GM08714 (cell line): ENCODE results near the gene MAPRE3.

Experiments
- H3K4me3 ChIP-seq: fragments of 200-500 bp; sonication (Bioruptor generic); 2 replicates; pipeline ENCODE4 v1.5.1; 2014; ENCODE audit warnings: mild to moderate bottlenecking, low read length, inconsistent platforms
- ZNF274 ChIP-seq: IDR thresholded peaks from 2 replicates; pipeline ENCODE4 v1.6.1; 2012; ENCODE audit warnings: mild to moderate bottlenecking, low read depth, low read length

Gene MAPRE3

DNA sequence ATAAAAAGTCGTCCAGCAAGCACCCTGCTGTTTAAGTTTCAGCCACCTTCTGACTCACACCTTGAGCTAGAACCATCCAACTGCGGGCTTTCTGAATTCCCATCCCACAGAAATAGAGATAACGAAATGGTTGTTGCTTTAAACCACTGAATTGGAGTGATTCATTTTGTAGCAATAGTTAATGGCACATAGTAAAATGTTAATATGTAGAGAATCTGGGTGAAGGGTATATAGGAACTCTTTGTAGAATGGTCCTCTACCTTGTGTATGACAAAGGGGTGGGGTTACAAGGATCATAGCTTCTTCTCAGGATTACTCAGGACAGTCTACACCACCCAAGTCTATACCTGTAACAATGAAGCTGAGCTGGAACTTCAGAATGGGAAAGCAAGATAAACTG lies 2.4 kb upstream of the MAPRE3 start:
- no peak overlapping the region for H3K4me3 ChIP-seq
- no peak for TF ChIP-seq ZNF274

- no peak overlapping the region for H3K4me3 ChIP-seq
- no peak for TF ChIP-seq ZNF274
These were observed 1.2 kb upstream of the MAPRE3 start for GRCh38 chr2:26969077-26969844.

- no peak overlapping the region; the same call in 1 of the 2 replicates for H3K4me3 ChIP-seq
- TF ChIP-seq ZNF274 = no peak
These were observed 641 bp downstream of the MAPRE3 start for GRCh38 chr2:26970928-26971627.

- H3K4me3 ChIP-seq = no peak overlapping the region
- no peak for TF ChIP-seq ZNF274
These were observed 1.7 kb downstream of the MAPRE3 start for GRCh38 chr2:26971911-26972786.

DNA sequence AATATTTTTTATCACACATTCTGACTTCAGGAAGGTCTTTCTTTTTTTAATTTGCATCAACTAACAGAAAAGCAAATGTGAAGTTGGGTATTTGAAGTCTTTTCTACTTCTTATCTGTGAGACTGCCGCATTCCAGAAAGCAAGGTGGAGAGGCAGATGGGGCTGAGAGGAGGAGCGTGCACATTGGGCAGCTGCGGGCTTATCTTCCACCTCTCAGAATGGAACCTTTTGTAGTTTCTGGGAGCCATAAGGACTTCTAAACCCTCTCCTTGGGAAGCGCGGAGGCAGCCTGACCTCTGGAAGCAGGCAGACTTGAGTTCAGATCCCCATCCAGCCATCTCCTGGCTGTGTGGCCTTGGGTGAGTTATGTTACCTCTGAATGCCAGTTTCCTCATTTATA lies 3.9 kb downstream of the MAPRE3 start:
- TF ChIP-seq ZNF274 = no peak
- H3K4me3 ChIP-seq = no peak overlapping the region

DNA sequence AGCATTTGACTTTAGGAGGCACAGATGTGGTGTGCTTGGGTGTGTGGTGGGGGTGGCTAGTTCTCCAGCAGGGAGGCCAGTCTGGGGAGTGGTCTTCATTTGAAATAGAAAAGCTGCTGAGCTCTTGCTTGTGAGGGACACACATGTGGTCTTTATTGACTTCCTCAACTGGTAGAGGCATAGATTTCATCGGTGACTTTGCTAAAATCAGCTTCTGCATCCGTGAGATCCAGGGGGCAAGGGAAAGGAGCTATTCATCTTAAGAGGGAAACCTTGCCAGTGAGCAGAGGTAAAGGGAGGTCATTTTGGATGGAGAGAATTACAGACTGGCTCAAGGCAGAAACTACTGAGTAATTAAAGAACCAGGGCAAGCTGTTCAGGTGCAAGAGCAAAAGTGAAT lies 4.7 kb downstream of the MAPRE3 start:
- H3K4me3 ChIP-seq = no peak overlapping the region
- TF ChIP-seq ZNF274 = no peak

- TF ChIP-seq ZNF274 = no peak
- no peak overlapping the region for H3K4me3 ChIP-seq
These were observed 5.2 kb downstream of the MAPRE3 start for GRCh38 chr2:26975656-26976055.

GRCh38 chr2:26976237-26976636 lies 5.8 kb downstream of the MAPRE3 start:
- TF ChIP-seq ZNF274 = no peak

GRCh38 chr2:26977012-26977411 lies 6.6 kb downstream of the MAPRE3 start:
- no peak overlapping the region for H3K4me3 ChIP-seq

More at GRCh38 chr2:26976237-26976636, 5.8 kb downstream of the MAPRE3 start:
- no peak overlapping the region for H3K4me3 ChIP-seq

DNA sequence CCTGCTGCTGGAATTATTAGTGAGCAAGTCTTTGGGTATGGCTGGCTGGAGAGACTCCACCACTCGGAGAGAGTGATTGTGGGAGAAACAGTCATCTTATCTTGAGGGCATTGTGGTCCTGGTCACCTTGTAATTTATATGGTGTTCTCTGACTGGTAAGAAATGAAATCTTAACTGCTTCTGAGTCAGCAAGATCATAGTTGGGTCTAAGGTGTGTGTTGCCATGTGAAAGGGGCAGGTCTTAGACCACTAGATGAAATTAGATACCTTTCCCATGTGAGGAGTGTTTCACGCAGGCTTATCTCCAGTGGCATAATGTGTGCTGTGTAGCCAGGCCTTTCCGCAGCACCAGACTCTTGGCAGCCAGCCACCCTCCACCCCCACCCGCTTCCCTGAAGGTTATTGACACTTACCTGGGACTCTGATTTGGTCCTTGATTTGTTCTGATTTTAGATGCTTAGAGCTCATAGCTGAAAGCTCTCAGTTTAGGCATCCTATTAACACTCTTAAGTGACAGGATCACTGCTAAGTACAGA lies 7.7 kb downstream of the MAPRE3 start:
- H3K4me3 ChIP-seq = no peak overlapping the region
- no peak for TF ChIP-seq ZNF274

More at GRCh38 chr2:26977012-26977411, 6.6 kb downstream of the MAPRE3 start:
- TF ChIP-seq ZNF274 = no peak

DNA sequence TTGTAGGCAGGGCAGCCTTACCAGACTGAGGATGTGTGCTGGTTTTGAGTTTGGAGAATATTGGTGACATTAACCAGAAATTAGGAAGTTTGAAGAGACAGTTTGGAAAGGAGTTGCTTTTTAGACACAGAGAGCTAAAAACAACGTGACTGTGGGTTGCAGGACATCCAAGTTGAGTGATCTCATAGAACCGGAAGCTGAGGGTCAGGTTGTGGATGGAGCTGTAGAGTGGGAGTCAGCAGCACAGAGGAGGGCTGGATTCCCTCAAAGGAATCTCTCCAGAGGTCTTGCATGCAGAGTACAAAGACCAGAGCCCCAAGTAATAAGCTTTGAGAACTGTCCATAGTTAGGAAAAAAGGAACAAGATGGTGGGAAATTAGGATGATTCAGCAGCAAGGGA lies 9.3 kb downstream of the MAPRE3 start:
- no peak overlapping the region for H3K4me3 ChIP-seq
- TF ChIP-seq ZNF274 = no peak

DNA sequence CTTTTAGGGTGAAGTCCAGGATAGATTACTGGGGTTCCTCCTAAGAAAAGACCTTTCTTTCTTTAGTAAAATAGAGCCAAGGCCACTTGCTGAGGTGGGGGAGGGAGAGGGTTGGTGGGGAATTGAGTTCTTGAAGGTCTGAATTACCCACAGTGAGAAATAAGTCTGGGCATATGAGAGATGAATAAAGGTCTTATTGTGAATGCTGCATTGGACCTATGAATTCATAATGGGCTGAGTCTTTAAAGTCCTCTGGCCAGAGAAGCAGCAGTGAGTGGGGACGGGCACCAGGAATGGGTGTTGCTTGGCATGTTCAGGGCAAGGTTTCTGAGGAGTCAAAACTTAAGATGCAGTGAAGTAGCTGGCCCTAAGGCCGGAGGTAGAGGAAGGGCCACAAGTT lies 10.5 kb downstream of the MAPRE3 start:
- no peak for TF ChIP-seq ZNF274
- no peak overlapping the region for H3K4me3 ChIP-seq

DNA sequence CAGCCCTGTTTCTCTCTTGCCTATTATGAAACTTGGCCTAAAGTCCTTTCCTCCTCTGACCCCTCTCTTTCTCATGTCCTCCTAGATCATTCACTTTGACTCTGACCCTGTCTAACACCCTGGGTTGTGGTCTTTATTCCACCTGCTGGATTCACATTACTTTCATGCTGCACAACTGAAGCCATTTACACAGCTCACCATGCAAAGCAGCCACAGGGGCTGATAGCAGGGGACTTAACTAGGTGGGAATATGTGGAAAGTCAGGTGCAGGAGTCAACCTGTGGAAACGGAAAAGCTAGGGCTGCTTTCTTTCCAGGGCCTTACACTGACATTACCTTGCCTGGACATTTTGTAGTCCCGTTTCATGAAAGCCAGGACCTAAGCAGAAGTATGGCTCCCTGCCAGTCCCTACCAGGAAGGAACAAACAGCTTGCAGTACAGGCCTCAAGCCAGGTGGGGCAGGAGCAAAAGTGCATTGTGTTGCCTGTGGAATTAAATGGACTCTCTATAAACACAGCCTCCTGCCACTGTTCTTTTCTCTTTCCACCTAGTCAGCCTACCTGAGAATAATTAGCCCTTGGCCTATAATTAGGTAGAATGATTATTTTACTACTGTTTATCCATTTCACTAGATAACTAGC lies 11.8 kb downstream of the MAPRE3 start:
- no peak overlapping the region for H3K4me3 ChIP-seq
- TF ChIP-seq ZNF274 = no peak

GRCh38 chr2:26983746-26984145 lies 13.3 kb downstream of the MAPRE3 start:
- H3K4me3 ChIP-seq = no peak overlapping the region
- TF ChIP-seq ZNF274 = no peak
